ENCODE results near the gene LBHD1.

GRCh38 chr11:62666259-62666926, 5.7 kb downstream of the LBHD1 start:
- TF ChIP-seq CTCF (conservative IDR thresholded peaks at IDR 0.05; ENCODE audit: low read depth, low read length) (no peak), EZH2 (IDR thresholded peaks at IDR 0.05; ENCODE audit: borderline replicate concordance, low read depth, low read length, poor library complexity, severe bottlenecking) (no peak)
